A549 (cell line): ENCODE results near the gene MT3. TPM values are rescaled to one million over a fixed set of nuclear protein-coding genes. Genes with fewer than 3 reads are reported as not detected.

ENCODE experiments used
- ATAC-seq, 2 experiments: fragments of 200-7000 bp in 1 of 2; fragments of >200 bp in 1 of 2; cut with Nextera tagmentation in 1 of 2; cut with Tn5 transposase in 1 of 2; 3 replicates each; pipeline versions ENCODE4 v1.8.0 to v1.9.1; 2018 to 2020; ENCODE audit warnings: mild to moderate bottlenecking in 1 of 2, moderate library complexity in 1 of 2
- CTCF ChIA-PET: fragments of 300-600 bp; sonication (Branson Sonifier 250); formaldehyde crosslinking; extraction: SDS; loops from one replicate; lab custom pipeline; 2021; ENCODE audit warnings: antibody characterized with exemption, inconsistent platforms; lab: Yijun Ruan, JAX
- POLR2A ChIA-PET: fragments of 350-600 bp; formaldehyde crosslinking; extraction: SDS; loops from one replicate; lab custom pipeline; 2021; ENCODE audit warnings: antibody characterized with exemption, inconsistent platforms; lab: Yijun Ruan, JAX
- DNase-seq, 2 experiments: peaks; one replicate each; pipeline versions ENCODE4 v3.0.0 to v3.0.0-alpha.2; 2011 to 2016; ENCODE audit warnings: low read depth in 1 of 2, low spot score in 1 of 2
- FAIRE-seq: peaks from 2 replicates; lab custom pipeline; 2011; peaks lifted over from hg19 to GRCh38; lab: Jason Lieb, UNC
- H3K27ac ChIP-seq, 2 experiments: fragments of >200 bp; sonication (Bioruptor Twin); formaldehyde crosslinking; 3 replicates each; pipeline ENCODE4 v1.5.1; 2016 to 2017
- H3K4me1 ChIP-seq: fragments of >200 bp; sonication (Bioruptor Twin); formaldehyde crosslinking; 3 replicates; pipeline ENCODE4 v1.6.1; 2016
- H3K4me2 ChIP-seq: fragments of >200 bp; sonication (Bioruptor Twin); formaldehyde crosslinking; 3 replicates; pipeline ENCODE4 v1.6.1; 2016
- H3K4me3 ChIP-seq: fragments of >200 bp; sonication (Bioruptor Twin); formaldehyde crosslinking; 3 replicates; pipeline ENCODE4 v1.5.1; 2016
- H3K9me3 ChIP-seq: fragments of >200 bp; sonication (Bioruptor Twin); formaldehyde crosslinking; 3 replicates; pipeline ENCODE4 v1.6.1; 2016
- ATOH8 ChIP-seq: fragments of 250-450 bp; sonication (Bioruptor Pico); IDR thresholded peaks from 2 replicates; pipeline ENCODE4 v1.5.0; 2020; ENCODE audit warnings: low read depth, mild to moderate bottlenecking, moderate library complexity
- CEBPB ChIP-seq, 2 experiments: fragments of >200 bp in 1 of 2; sonication (Bioruptor Twin) in 1 of 2; formaldehyde crosslinking in 1 of 2; IDR thresholded peaks; 2 replicates each; pipeline ENCODE4 v1.6.1; 2012 to 2016
- CHD4 ChIP-seq: fragments of 200-600 bp; sonication (generic); IDR thresholded peaks from 2 replicates; pipeline ENCODE4 v1.6.1; 2016; ENCODE audit warnings: antibody characterized with exemption, mild to moderate bottlenecking, borderline replicate concordance
- CTCF ChIP-seq: fragments of >200 bp; sonication (Bioruptor Twin); formaldehyde crosslinking; IDR thresholded peaks from 3 replicates; pipeline ENCODE4 v1.5.1; 2016
- E2F6 ChIP-seq: IDR thresholded peaks from 2 replicates; pipeline ENCODE4 v1.6.1; 2012; ENCODE audit warnings: low read depth, borderline replicate concordance
- EHF ChIP-seq: fragments of 250-450 bp; sonication (Bioruptor Pico); IDR thresholded peaks from 2 replicates; pipeline ENCODE4 v1.5.0; 2020; ENCODE audit warnings: mild to moderate bottlenecking
- EP300 ChIP-seq, 2 experiments: fragments of >200 bp; sonication (Bioruptor Twin); formaldehyde crosslinking; IDR thresholded peaks; 2 replicates in 1 of 2; 3 replicates in 1 of 2; pipeline ENCODE4 v1.6.1; 2016 to 2017
- FOSB ChIP-seq: fragments of 250-450 bp; sonication (Bioruptor Pico); IDR thresholded peaks from 2 replicates; pipeline ENCODE4 v1.5.0; 2020; ENCODE audit warnings: mild to moderate bottlenecking, moderate library complexity
- FOSL2 ChIP-seq, 2 experiments: fragments of 450-650 bp in 1 of 2; fragments of >200 bp in 1 of 2; sonication (Bioruptor Twin) in 1 of 2; formaldehyde crosslinking; IDR thresholded peaks; 2 replicates each; pipeline versions ENCODE4 v1.5.0 to v1.6.1; 2016 to 2020; ENCODE audit warnings: mild to moderate bottlenecking in 1 of 2, moderate library complexity in 1 of 2
- FOXS1 ChIP-seq: fragments of 250-450 bp; sonication (Bioruptor Pico); IDR thresholded peaks from 2 replicates; pipeline ENCODE4 v1.5.0; 2020; ENCODE audit warnings: mild to moderate bottlenecking, moderate library complexity
- GATA3 ChIP-seq: IDR thresholded peaks from 2 replicates; pipeline ENCODE4 v1.6.1; 2012; ENCODE audit warnings: borderline replicate concordance
- HES2 ChIP-seq: fragments of >200 bp; sonication (Bioruptor Twin); formaldehyde crosslinking; IDR thresholded peaks from 2 replicates; pipeline ENCODE4 v1.6.1; 2016
- HEYL ChIP-seq: fragments of 250-450 bp; sonication (Bioruptor Pico); IDR thresholded peaks from 2 replicates; pipeline ENCODE4 v1.8.0; 2021; ENCODE audit warnings: mild to moderate bottlenecking, moderate library complexity
- JUN ChIP-seq, 2 experiments: fragments of >200 bp; sonication (Bioruptor Twin); formaldehyde crosslinking; IDR thresholded peaks; 2 replicates in 1 of 2; 3 replicates in 1 of 2; pipeline ENCODE4 v1.6.1; 2016 to 2017
- JUNB ChIP-seq: fragments of >200 bp; sonication (Bioruptor Twin); formaldehyde crosslinking; IDR thresholded peaks from 2 replicates; pipeline ENCODE4 v1.6.1; 2016
- KDM1A ChIP-seq: fragments of 200-600 bp; sonication (generic); IDR thresholded peaks from 2 replicates; pipeline ENCODE4 v1.6.1; 2016; ENCODE audit warnings: low read depth, mild to moderate bottlenecking
- MAX ChIP-seq: IDR thresholded peaks from 2 replicates; pipeline ENCODE4 v1.6.1; 2012
- MAZ ChIP-seq: fragments of 150-350 bp; IDR thresholded peaks from 2 replicates; pipeline ENCODE4 v1.6.1; 2014; ENCODE audit warnings: antibody characterized with exemption, low read depth, low read length, borderline replicate concordance
- MYC ChIP-seq: IDR thresholded peaks from 2 replicates; pipeline ENCODE4 v1.6.1; 2012; ENCODE audit warnings: mild to moderate bottlenecking, inconsistent platforms, low read length, improper control_type of control experiment, borderline replicate concordance
- NFE2L2 ChIP-seq: fragments of 150-350 bp; conservative IDR thresholded peaks from 2 replicates; pipeline ENCODE4 v1.6.1; 2014; ENCODE audit warnings: low read length
- NR3C1 ChIP-seq: fragments of >200 bp; sonication (Bioruptor Twin); formaldehyde crosslinking; IDR thresholded peaks from 3 replicates; pipeline ENCODE4 v1.6.1; 2017
- PBX3 ChIP-seq: IDR thresholded peaks from 2 replicates; pipeline ENCODE4 v1.6.1; 2012
- PHF8 ChIP-seq: fragments of 200-600 bp; sonication (generic); IDR thresholded peaks from 2 replicates; pipeline ENCODE4 v1.6.1; 2016; ENCODE audit warnings: low read depth, mild to moderate bottlenecking, antibody characterized with exemption, moderate library complexity, borderline replicate concordance
- RAD21 ChIP-seq, 2 experiments: fragments of >200 bp in 1 of 2; sonication (Bioruptor Twin) in 1 of 2; formaldehyde crosslinking in 1 of 2; IDR thresholded peaks in 1 of 2; conservative IDR thresholded peaks in 1 of 2; 2 replicates in 1 of 2; 3 replicates in 1 of 2; pipeline ENCODE4 v1.6.1; 2012 to 2018; ENCODE audit warnings: inconsistent platforms in 1 of 2
- RFX5 ChIP-seq: fragments of 450-650 bp; IDR thresholded peaks from 2 replicates; pipeline ENCODE4 v1.7.1; 2014; ENCODE audit warnings: antibody characterized with exemption, mild to moderate bottlenecking, moderate library complexity
- TFCP2L1 ChIP-seq: fragments of 250-450 bp; sonication (Bioruptor Pico); IDR thresholded peaks from 2 replicates; pipeline ENCODE4 v1.5.0; 2021; ENCODE audit warnings: mild to moderate bottlenecking
- ZSCAN20 ChIP-seq: fragments of 250-450 bp; sonication (Bioruptor Pico); IDR thresholded peaks from 2 replicates; pipeline ENCODE4 v1.8.0; 2022; ENCODE audit warnings: mild to moderate bottlenecking, moderate library complexity
- WGBS: methylation state at CpG from one replicate; pipeline ENCODE4 v1.1.6; 2017; ENCODE audit errors: missing lambda C conversion rate; 5-methylcytosine and 5-hydroxymethylcytosine counted together
- polyA plus RNA-seq, 4 experiments: library from polyadenylated mRNA; depleted of rRNA in 3 of 4; stranded (reverse); fragments of >200 nt; fragmentation: RNase III in 1 of 4; extraction: RNeasy Plus Mini Kit Qiagen cat#74134 plus additional on column Dnase treatment in 1 of 4; gene quantifications; 2 replicates in 3 of 4; 3 replicates in 1 of 4; pipeline ENCODE4 v1.2.3, GENCODE V29; 2011 to 2017

The MT3 gene
- polyA plus RNA-seq, 2 of the 4 experiments (the other 2 are of a cell fraction) = 0.16 to 0.21 TPM

- H3K9me3 ChIP-seq = no peaks in the 10 kb centered on the region
- WGBS = 17% methylated on average over 3 of the region's 3 CpGs
- POLR2A ChIA-PET = interaction anchor here (0.8 to 10.8 kb wide), 7 partner anchors 9 to 155 kb away, joined by 3 to 185 read pairs (median 4); partner anchors contain the start of genes MT1F, MT1X, NUDT21 and OGFOD1
- H3K4me3 ChIP-seq = no peak overlapping the region
- peak overlapping the region; percentile 93 to 96 for H3K27ac ChIP-seq
- FAIRE-seq (no peak), DNase-seq (peak; percentile 51 to 78), ATAC-seq (peak; percentile 17 to 36; a peak in 5 of 6 replicates)
- TF ChIP-seq E2F6 (no peak), RAD21 (conservative IDR thresholded peaks at IDR 0.05 in 1 of 2, IDR thresholded peaks at IDR 0.05 in 1 of 2) (no peak), FOSB (CRISPR knock-in tag) (no peak), NFE2L2 (0 out of 2 replicates have a peak, but pooled peaks have one; percentile 18), FOSL2 (IDR thresholded peaks at IDR 0.05) (peak; percentile 59; the same call in 1 of the 2 replicates), FOSL2 (CRISPR knock-in tag; IDR thresholded peaks at IDR 0.05) (peak; percentile 93), MAX (peak; percentile 6; the same call in 1 of the 2 replicates), ATOH8 (0 out of 2 replicates have a peak, but pooled peaks have one; percentile 23), CHD4 (no peak), HES2 (no peak), PHF8 (no peak), JUN (IDR thresholded peaks at IDR 0.05) (0 out of 5 replicates have a peak, but pooled peaks of 1 of the 2 experiments have one; percentile 1)
- H3K4me1 ChIP-seq = peaks cover 53% of the 10 kb centered on the region
- peak overlapping the region; percentile 81 for H3K4me2 ChIP-seq
- CTCF ChIA-PET = interaction anchor here (0.7 to 19.7 kb wide), 9 partner anchors 11 to 96 kb away, joined by 3 to 340 read pairs (median 4); partner anchors contain the start of genes MT1A, MT1B and MT1F
Observed at GRCh38 chr16:56606071-56606475, 16.7 kb downstream of the MT3 start.

- Histone ChIP-seq H3K4me2 (peak overlapping the region; percentile 81), H3K4me3 (0 out of 3 replicates have a peak overlapping the region, but pooled peaks have one; percentile 3), H3K27ac (peak overlapping the region; percentile 93 to 96), H3K9me3 (no peaks in the 10 kb centered on the region), H3K4me1 (peaks cover 59% of the 10 kb centered on the region)
- DNase-seq (peak; percentile 55 to 91), ATAC-seq (peak; percentile 25 to 44), FAIRE-seq (no peak)
- ChIA-PET POLR2A (interaction anchor here (0.7 to 10.8 kb wide), 9 partner anchors 9 to 155 kb away, joined by 3 to 185 read pairs (median 4); partner anchors contain the start of genes MT1F, MT1X, NUDT21 and OGFOD1), CTCF (interaction anchor here (0.7 to 19.7 kb wide), 9 partner anchors 10 to 96 kb away, joined by 3 to 340 read pairs (median 4); partner anchors contain the start of genes MT1A, MT1B and MT1F)
- WGBS = 4% methylated on average over 8 of the region's 8 CpGs
- peak; percentile 72 to 85; a peak in 4 of 5 replicates for TF ChIP-seq EP300 (IDR thresholded peaks at IDR 0.05)
- no peak for TF ChIP-seq CTCF
- TF ChIP-seq HEYL (CRISPR knock-in tag) = no peak
- peak in 1 of 2 experiments; percentile 84; a peak in 4 of 5 replicates for TF ChIP-seq JUN (IDR thresholded peaks at IDR 0.05)
- peak; percentile 77 for TF ChIP-seq FOSL2 (IDR thresholded peaks at IDR 0.05)
- peak; percentile 79 for TF ChIP-seq FOSL2 (CRISPR knock-in tag; IDR thresholded peaks at IDR 0.05)
- TF ChIP-seq KDM1A = no peak
- TF ChIP-seq PBX3 = peak; percentile 44; the same call in 1 of the 2 replicates
- TF ChIP-seq ZSCAN20 (CRISPR knock-in tag) = 0 out of 2 replicates have a peak, but pooled peaks have one; percentile 55
- TF ChIP-seq PHF8 = no peak
- TF ChIP-seq RFX5 = no peak
- no peak for TF ChIP-seq EHF (CRISPR knock-in tag)
- 0 out of 2 replicates have a peak, but pooled peaks have one; percentile 22 for TF ChIP-seq MYC
- TF ChIP-seq MAZ = no peak
- peak; percentile 91 for TF ChIP-seq JUNB
- no peak for TF ChIP-seq NFE2L2
- peak; percentile 25; the same call in 1 of the 2 replicates for TF ChIP-seq FOXS1 (CRISPR knock-in tag)
- peak; percentile 71 to 81 for TF ChIP-seq CEBPB (IDR thresholded peaks at IDR 0.05)
- no peak for TF ChIP-seq ATOH8
- no peak for TF ChIP-seq TFCP2L1 (CRISPR knock-in tag)
- peak; percentile 82 for TF ChIP-seq GATA3
- no peak for TF ChIP-seq NR3C1
- no peak for TF ChIP-seq E2F6
Observed at GRCh38 chr16:56606476-56607108, 17.3 kb downstream of the MT3 start.
